Nephron progenitor cell (in vitro differentiated cells): ENCODE results near the gene EIF4G2.

Experiments used
- DNase-seq: peaks from one replicate; pipeline ENCODE4 v3.0.0; 2021
- H3K27ac Mint-ChIP-seq: 2 replicates; pipeline ENCODE4 v1.8.0; 2021; ENCODE audit warnings: mild to moderate bottlenecking, moderate library complexity, mixed read lengths
- H3K27me3 Mint-ChIP-seq: 2 replicates; pipeline ENCODE4 v1.8.0; 2021; ENCODE audit warnings: mild to moderate bottlenecking, low read depth, mixed read lengths; ENCODE audit not compliant: poor library complexity
- H3K36me3 Mint-ChIP-seq: 2 replicates; pipeline ENCODE4 v1.8.0; 2021; ENCODE audit warnings: low read depth, mixed read lengths
- H3K4me1 Mint-ChIP-seq: 2 replicates; pipeline ENCODE4 v1.8.0; 2021; ENCODE audit warnings: mixed read lengths
- H3K4me3 Mint-ChIP-seq: 2 replicates; pipeline ENCODE4 v1.8.0; 2021; ENCODE audit warnings: mild to moderate bottlenecking, moderate library complexity, mixed read lengths
- H3K9me3 Mint-ChIP-seq: 2 replicates; pipeline ENCODE4 v1.8.0; 2021; ENCODE audit warnings: mild to moderate bottlenecking, moderate library complexity, mixed read lengths
- TF ChIP-seq, protein P1 (sequence below): fragments of 200-600 bp; sonication (generic); IDR thresholded peaks from 2 replicates; pipeline ENCODE4 v1.5.0; 2021; ENCODE audit warnings: antibody characterized with exemption

EIF4G2 gene

DNA sequence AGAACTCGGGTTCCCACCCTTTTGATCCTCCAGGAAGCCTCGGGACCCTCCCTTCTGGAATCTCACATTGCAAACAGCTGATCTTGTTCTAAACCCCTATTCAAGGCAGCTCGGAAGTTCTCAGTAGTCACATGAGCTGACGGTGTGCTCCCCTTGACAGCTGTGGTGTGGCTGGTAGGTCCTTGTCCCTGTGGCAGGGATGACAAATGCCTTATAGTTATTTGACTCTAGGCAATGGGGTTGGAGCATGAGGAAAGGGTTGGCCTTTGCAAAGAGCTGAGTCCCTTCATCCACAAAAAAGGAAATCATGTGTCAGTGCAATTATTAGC, 23.6 kb downstream of the EIF4G2 start:
- Mint-ChIP-seq H3K4me3 (no peak overlapping the region), H3K27me3 (peaks cover 14% of the 10 kb centered on the region), H3K9me3 (no peaks in the 10 kb centered on the region), H3K27ac (no peak overlapping the region), H3K4me1 (peaks cover 19% of the 10 kb centered on the region), H3K36me3 (no peaks in the 10 kb centered on the region)
- TF ChIP-seq, protein P1, sequence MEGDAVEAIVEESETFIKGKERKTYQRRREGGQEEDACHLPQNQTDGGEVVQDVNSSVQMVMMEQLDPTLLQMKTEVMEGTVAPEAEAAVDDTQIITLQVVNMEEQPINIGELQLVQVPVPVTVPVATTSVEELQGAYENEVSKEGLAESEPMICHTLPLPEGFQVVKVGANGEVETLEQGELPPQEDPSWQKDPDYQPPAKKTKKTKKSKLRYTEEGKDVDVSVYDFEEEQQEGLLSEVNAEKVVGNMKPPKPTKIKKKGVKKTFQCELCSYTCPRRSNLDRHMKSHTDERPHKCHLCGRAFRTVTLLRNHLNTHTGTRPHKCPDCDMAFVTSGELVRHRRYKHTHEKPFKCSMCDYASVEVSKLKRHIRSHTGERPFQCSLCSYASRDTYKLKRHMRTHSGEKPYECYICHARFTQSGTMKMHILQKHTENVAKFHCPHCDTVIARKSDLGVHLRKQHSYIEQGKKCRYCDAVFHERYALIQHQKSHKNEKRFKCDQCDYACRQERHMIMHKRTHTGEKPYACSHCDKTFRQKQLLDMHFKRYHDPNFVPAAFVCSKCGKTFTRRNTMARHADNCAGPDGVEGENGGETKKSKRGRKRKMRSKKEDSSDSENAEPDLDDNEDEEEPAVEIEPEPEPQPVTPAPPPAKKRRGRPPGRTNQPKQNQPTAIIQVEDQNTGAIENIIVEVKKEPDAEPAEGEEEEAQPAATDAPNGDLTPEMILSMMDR = no peak
- no peak for DNase-seq

DNA sequence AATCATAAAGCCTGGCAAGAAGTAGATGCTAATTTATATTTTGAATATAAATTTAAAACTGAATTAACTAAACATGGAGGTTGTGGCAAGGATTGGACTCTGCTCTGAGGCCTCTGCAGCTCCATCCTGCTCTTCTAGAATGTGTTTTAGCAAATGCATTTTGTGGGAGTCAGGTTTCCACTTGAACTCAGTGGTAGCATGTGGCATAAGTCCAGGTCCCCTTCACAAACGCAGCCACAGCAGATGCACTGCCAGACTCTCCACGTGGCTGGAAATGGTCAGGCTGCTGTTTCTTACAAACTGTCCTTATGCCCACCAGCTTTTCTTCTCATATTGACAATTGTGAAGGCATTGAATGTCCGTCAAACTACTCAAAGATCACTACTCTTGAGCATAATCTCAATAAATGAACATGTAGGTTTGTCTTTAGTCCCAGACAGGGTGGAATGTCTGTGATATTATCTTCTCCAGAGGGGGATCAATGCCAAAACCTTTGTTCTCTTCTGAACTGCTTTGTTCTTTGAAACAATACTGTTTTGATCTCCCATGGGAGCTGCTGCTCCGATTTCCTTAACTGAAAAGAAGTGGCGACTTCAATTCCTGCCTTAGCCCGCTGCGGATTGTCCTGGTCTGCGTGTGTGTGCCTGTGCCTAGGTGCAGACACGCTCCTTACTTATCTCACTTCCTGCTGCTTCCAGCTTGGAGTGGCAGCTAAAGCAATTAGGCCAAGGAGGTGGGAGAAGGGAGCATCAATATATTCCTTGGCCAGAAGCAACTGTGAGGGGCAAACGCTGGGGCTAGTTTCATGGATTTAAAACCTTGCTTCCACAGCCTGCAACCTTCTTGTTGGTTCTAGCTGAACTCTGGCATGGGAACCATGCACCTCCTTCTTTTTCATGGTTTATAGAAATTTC, 24.2 kb downstream of the EIF4G2 start:
- TF ChIP-seq, protein P1 = no peak
- no peaks in the 10 kb centered on the region for H3K36me3 Mint-ChIP-seq
- no peak for DNase-seq
- peaks cover 19% of the 10 kb centered on the region for H3K4me1 Mint-ChIP-seq
- no peaks in the 10 kb centered on the region for H3K9me3 Mint-ChIP-seq
- peaks cover 14% of the 10 kb centered on the region for H3K27me3 Mint-ChIP-seq
- peak overlapping the region; percentile 63 for H3K27ac Mint-ChIP-seq
- H3K4me3 Mint-ChIP-seq = no peak overlapping the region

DNA sequence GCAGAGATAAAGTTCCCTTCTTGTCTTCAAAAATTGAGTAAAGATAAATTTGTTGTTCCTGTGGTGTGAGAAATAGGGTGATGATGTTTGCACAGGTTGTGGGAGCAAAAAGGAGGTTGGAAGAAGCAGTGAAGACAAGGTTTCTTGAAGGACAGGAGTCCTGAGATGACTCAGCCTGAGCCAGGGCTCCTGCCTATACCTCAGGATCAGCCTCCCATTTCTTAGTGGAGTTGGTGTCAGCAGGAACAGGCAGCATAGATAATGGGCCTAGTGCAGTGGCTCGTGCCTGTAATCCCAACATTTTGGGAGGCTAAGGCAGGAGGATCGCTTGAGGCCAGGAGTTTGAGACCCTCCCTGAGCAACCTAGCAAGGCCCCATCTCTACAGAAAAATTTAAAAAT, 28.7 kb downstream of the EIF4G2 start:
- Mint-ChIP-seq H3K27ac (no peak overlapping the region), H3K36me3 (peaks cover 22% of the 10 kb centered on the region)
- no peak for DNase-seq

DNA sequence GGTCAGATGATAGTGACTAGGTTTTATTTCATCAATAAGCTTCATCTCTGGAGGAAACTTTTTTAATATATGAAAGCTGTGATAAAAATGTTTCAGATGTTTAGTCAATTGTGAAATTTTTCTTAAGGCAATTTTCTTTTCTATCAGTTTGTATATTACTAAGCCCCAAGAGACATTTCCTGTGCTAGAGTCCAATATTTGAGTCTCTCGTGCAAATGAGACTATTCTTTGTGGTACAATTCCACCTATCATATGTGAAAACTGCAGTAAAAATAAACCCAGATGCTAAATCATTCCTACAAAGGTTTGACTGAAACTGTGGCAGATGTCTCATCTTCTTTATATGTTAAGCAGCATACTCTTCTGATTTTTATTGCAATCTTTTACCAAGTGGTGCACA, 29.6 kb downstream of the EIF4G2 start:
- Mint-ChIP-seq H3K4me3 (no peak overlapping the region), H3K27me3 (peaks cover 3% of the 10 kb centered on the region), H3K36me3 (peaks cover 32% of the 10 kb centered on the region), H3K9me3 (no peaks in the 10 kb centered on the region), H3K27ac (no peak overlapping the region), H3K4me1 (peaks cover 11% of the 10 kb centered on the region)
- TF ChIP-seq, protein P1 = no peak
- no peak for DNase-seq

More for the DNA sequence above, 28.7 kb downstream of the EIF4G2 start:
- TF ChIP-seq, protein P1 = no peak
- Mint-ChIP-seq H3K27me3 (peaks cover 5% of the 10 kb centered on the region), H3K9me3 (no peaks in the 10 kb centered on the region), H3K4me3 (no peak overlapping the region), H3K4me1 (peaks cover 20% of the 10 kb centered on the region)

DNA sequence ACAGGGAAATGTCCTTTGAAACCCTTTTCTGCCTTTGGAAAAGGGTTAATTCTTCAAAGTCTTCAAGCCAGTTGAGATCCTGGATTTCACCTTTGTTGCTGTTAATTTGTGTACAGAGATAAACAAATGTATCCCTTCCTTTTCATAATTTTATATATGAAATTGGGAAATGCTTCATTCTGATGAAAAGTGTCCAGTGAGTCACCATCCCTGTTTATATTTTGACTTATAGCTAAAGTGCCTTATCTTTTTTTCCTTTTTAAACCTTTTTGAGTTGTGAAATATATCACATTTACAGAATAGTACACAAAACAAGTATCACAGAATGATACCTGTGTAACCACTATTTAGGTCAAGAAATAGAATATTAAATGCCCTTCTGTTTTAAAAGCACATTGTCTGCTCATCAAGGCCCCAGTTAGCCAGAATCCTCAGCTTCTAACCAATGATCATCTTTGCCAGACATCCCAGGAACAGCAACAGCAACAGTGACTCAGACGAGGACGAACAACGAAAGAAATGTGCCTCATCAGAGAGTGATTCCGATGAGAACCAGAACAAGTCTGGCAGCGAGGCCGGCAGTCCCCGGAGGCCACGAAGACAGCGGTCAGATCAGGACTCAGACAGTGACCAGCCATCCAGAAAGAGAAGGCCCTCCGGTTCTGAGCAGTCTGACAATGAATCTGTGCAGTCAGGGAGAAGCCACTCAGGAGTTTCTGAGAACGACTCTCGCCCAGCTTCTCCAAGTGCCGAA, 30.3 kb downstream of the EIF4G2 start:
- Mint-ChIP-seq H3K27ac (peak overlapping the region; percentile 40), H3K4me1 (peaks cover 7% of the 10 kb centered on the region), H3K9me3 (no peaks in the 10 kb centered on the region), H3K27me3 (no peaks in the 10 kb centered on the region), H3K36me3 (peaks cover 39% of the 10 kb centered on the region), H3K4me3 (no peak overlapping the region)
- no peak for DNase-seq
- TF ChIP-seq, protein P1 = no peak
